ENCODE measurements around the gene POLR1F. TPM values are rescaled to one million over a fixed set of nuclear protein-coding genes. Genes with fewer than 3 reads are reported as not detected.

POLR1F gene
- total and polyA plus RNA-seq, 2 of the 4 experiments (the other 2 are of a cell fraction): 6.8 to 16.1 TPM

GRCh38 chr7:19670806-19671205, 38.0 kb downstream of the POLR1F start:
- Histone ChIP-seq H2AK5ac (ENCODE audit: low read depth, low read length) (no peak overlapping the region), H3K14ac (replicated peaks; ENCODE audit: low read depth, low read length) (no peak overlapping the region), H3K18ac (ENCODE audit: low read depth, low read length) (no peak overlapping the region), H3K4me3 (ENCODE audit: insufficient read depth, low read depth, low read length) (no peak overlapping the region), H3K56ac (ENCODE audit: extremely low read depth, insufficient read depth, low read length) (no peak overlapping the region), H2BK120ac (ENCODE audit: low read depth, low read length) (no peak overlapping the region), H2AFZ (replicated peaks; ENCODE audit: low read length, poor library complexity) (no peak overlapping the region), H3K36me3 (ENCODE audit: control insufficient read depth, insufficient read depth, low read length) (no peaks in the 10 kb centered on the region), H3K4me2 (ENCODE audit: low read depth, low read length) (no peak overlapping the region), H3K9me1 (ENCODE audit: insufficient read depth, low read length) (no peaks in the 10 kb centered on the region), H4K20me1 (ENCODE audit: insufficient read depth, low read length) (no peaks in the 10 kb centered on the region), H3K9ac (ENCODE audit: low read depth, low read length) (no peak overlapping the region), H2BK20ac (ENCODE audit: low read depth, low read length) (no peak overlapping the region), H3K23ac (ENCODE audit: low read depth, low read length) (no peak overlapping the region), H4K8ac (ENCODE audit: low read depth in 2 of 2, low read length in 2 of 2) (no peak overlapping the region), H2BK5ac (ENCODE audit: low read depth, low read length, poor library complexity, severe bottlenecking) (no peak overlapping the region), H4K91ac (ENCODE audit: insufficient read depth, low read depth, low read length) (no peak overlapping the region), H3K27me3 (ENCODE audit: control insufficient read depth, insufficient read depth, low read length) (no peaks in the 10 kb centered on the region), H3K4me1 (ENCODE audit: control insufficient read depth, insufficient read depth, low read length) (no peaks in the 10 kb centered on the region), H3K27ac (ENCODE audit: insufficient read depth, low read length) (no peak overlapping the region), H2AK9ac (replicated peaks; ENCODE audit: low read depth, low read length, poor library complexity) (no peak overlapping the region), H3K4ac (ENCODE audit: low read depth, low read length) (no peak overlapping the region), H3K79me1 (ENCODE audit: low read depth in 1 of 2, low read length in 2 of 2) (no peaks in the 10 kb centered on the region), H2BK15ac (ENCODE audit: low read depth, low read length) (no peak overlapping the region), H3K9me3 (ENCODE audit: control insufficient read depth, insufficient read depth, low read length) (no peaks in the 10 kb centered on the region), H4K5ac (ENCODE audit: low read depth, low read length) (no peak overlapping the region)
- ChIA-PET POLR2A (ENCODE audit: unreplicated experiment) (no interaction called here), CTCF (interaction anchor here (0.6 kb wide), 1 partner anchor 78 kb away, joined by 3 read pairs; no protein-coding TSS in a partner anchor)
- in situ Hi-C loops (cut with MboI; ENCODE audit: low sequenced_read_pairs) (loop anchor here (25.0 kb wide), 1 partner anchor 1959 kb away; no protein-coding TSS in a partner anchor), intact Hi-C loops (cut with micrococcal nuclease) (no loop called here), dilution Hi-C loops (cut with HindIII; ENCODE audit: low sequenced_read_pairs, unreplicated experiment) (no loop called here)
- no TSS peak for BruUV-seq (replicated peaks)
- no peak for DNase-seq
- WGBS, 2 experiments (ENCODE audit: extremely low coverage in 2 of 2, insufficient read length in 1 of 2): no CpG with 5 or more reads among the region's 1 CpG
- no peak for ATAC-seq (ENCODE audit: low read depth)
- TF ChIP-seq NFE2L2 (IDR thresholded peaks at IDR 0.05; ENCODE audit: low read depth, low read length): no peak
- no peak for TF ChIP-seq RAD21 (IDR thresholded peaks at IDR 0.05; ENCODE audit: low read length)
- no peak for TF ChIP-seq POLR2A (IDR thresholded peaks at IDR 0.05; ENCODE audit: low read depth, low read length)
- TF ChIP-seq BHLHE40 (IDR thresholded peaks at IDR 0.05; ENCODE audit: low read depth, low read length): no peak
- TF ChIP-seq ELK1 (IDR thresholded peaks at IDR 0.05; ENCODE audit: borderline replicate concordance, low read depth, low read length): no peak
- no peak for TF ChIP-seq CHD1 (IDR thresholded peaks at IDR 0.05; ENCODE audit: low read depth, low read length)
- no peak for TF ChIP-seq USF2 (IDR thresholded peaks at IDR 0.05; ENCODE audit: low read depth, low read length)
- no peak for TF ChIP-seq CTCF (conservative IDR thresholded peaks at IDR 0.05; ENCODE audit: low read depth, low read length)
- no peak for TF ChIP-seq MXI1 (IDR thresholded peaks at IDR 0.05; ENCODE audit: borderline replicate concordance, low read depth, low read length)
- TF ChIP-seq MAZ (IDR thresholded peaks at IDR 0.05; ENCODE audit: borderline replicate concordance, low read depth, low read length): no peak
- TF ChIP-seq CEBPB (IDR thresholded peaks at IDR 0.05; ENCODE audit: low read depth, low read length): no peak
- no peak for TF ChIP-seq RCOR1 (IDR thresholded peaks at IDR 0.05; ENCODE audit: insufficient replicate concordance, low read length)
- no peak for TF ChIP-seq MAFK (IDR thresholded peaks at IDR 0.05; ENCODE audit: low read depth, low read length)

Measured in IMR-90 (cell line).